ENCODE data around the gene KRT40.
"Not testable (repeated sequence)": the region's sequence is repeated elsewhere in the genome, so short reads cannot be mapped to it uniquely, and the experiment has no call there.

KRT40 gene

DNA sequence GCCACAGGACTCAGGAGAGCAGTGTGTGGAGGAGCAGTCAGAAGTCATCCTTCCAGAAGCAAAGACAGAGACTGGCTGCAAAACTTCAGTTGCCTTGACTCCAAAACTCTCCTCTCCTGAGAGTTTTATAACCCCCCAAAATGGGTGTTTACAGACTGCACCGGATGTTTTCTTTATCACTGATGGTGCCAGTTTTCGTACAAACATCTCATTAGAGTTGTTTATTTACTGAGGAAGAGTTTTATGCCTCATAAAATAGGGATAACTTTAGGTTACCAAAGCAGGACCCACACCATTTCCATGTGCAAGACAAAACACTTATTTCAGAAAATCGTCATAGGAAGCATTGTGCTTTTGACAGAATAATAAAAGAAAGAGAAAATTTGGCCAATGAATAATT, at the start of gene KRT40:
Gene KRT40, minus strand, starts transcription at position 101 of the 400 bp plus-strand sequence. Its CDS starts 53 bp downstream, at position 48.
- DNase-seq: no peak

DNA sequence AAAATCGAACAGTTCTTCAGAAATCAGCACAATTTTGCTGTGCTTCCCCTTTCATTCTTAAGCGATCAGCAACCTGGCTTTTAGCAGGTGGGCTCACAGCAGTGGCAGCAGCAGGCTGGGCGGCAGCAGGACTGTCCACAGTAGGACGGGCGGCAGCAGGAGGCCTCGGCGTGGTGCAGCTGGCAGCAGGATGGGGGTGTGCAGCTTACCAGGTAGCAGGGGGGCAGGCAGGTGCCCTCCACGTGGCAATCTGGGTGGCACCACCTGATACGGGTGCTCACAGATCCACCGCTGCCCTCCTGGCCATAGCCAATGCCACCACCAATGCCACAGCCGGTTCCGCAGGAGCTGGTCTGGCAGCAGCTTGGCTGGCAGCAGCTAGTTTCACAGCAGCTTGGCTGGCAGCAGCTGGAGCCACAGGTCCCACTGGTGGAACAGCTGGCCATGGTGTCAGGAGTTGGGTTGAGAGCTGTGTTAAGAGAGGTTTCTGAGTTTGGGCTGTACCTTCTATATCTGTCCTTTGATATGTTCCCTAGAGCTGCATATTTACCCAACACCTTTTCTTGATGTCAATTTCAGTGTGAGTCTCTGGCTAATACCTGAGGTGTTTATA, 45.6 kb upstream of the KRT40 start, which contains the start of gene KRTAP1-4:
Gene KRTAP1-4, minus strand, starts transcription at position 563 of the 613 bp plus-strand sequence. Its CDS starts 117 bp downstream, at position 446.
- no peak for DNase-seq

DNA sequence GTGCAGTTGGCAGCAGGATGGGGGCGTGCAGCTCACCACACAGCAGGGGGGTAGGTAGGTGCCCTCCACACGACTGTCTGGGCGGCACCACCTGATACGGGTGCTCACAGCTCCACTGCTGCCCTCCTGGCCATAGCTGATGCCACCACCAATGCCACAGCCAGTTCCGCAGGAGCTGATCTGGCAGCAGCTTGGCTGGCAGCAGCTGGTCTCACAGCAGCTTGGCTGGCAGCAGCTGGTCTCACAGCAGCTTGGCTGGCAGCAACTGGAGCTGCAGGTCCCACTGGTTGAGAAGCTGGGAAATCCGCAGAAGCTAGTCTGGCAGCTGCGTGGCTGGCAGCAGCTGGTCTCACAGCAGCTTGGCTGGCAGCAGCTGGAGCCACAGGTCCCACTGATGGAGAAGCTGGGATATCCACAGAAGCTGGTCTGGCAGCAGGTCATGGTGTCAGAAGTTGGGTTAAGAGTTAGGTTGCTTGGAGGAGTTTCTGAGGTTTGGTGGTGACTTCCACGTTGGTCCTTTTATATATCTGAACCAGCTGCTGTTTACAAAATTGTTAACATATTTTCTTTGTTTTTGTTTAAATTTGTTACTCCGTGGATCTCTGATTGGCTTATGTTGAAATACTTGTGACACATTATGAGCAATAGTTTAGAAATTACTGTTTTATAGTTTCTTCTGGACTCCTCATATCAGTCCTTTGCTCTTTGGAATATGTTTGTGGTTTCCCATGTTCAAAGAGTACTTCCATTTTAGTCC, 42.8 kb upstream of the KRT40 start, which contains the start of gene KRTAP1-5:
Gene KRTAP1-5, minus strand, starts transcription at position 494 of the 757 bp plus-strand sequence. Its CDS starts 53 bp downstream, at position 441.
- no peak for DNase-seq

DNA sequence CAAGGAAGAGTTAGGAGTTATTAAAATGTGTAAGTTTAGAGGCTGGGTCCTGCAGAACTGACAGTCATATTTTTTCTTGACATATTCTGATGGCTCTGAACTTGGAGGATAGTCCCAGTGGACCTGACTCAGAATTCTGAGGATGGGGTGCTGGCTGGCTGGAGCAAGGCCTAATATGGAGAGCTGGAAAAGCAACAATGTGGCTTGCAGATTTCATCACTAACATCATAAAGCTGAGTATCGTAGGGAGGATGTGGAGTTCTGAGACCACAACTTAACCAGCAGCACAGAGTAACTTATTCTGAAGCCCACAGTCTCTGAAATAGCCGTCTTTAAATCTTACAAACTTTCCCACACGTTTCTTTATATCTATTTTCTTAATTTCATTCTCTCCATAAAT, 40.6 kb upstream of the KRT40 start:
- no peak for DNase-seq

DNA sequence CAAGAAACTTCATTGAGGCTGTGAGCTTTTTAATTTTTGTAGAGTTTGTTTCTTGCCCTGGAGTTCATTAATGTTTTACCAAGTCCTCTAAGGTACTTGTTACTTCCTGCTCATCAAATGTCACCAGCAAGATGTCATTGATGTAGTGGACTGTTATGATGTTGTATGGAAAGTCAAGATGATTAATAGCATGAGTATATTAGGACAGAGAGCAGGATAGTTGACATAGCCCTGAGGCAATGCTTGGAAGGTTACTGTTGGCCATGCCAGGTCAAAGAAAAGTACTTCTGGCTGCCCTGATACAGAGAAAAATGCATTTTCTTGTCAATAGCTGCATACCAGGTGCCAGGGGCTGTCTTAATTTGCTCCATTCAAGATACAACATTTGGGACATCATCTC, 36.2 kb upstream of the KRT40 start:
- DNase-seq: no peak

DNA sequence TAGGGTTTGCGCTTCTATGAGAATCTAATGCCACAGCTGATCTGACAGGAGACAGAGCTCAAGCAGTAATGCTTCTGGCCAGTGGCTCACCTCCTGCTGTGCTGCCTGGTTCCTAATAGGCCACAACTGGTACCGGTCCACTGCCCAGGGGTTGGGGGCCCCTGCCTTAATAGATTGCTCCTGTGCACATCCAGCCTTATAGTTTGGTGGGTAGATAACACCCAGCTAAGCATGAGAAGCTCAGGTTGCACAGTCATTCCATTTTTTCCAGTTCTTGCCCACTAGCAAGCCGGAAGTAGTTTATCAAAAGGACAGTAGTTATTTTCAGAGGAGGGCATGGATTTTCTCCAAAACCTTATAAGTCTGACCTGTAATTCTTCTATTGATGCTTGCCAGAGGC, 35.3 kb upstream of the KRT40 start:
- no peak for DNase-seq

DNA sequence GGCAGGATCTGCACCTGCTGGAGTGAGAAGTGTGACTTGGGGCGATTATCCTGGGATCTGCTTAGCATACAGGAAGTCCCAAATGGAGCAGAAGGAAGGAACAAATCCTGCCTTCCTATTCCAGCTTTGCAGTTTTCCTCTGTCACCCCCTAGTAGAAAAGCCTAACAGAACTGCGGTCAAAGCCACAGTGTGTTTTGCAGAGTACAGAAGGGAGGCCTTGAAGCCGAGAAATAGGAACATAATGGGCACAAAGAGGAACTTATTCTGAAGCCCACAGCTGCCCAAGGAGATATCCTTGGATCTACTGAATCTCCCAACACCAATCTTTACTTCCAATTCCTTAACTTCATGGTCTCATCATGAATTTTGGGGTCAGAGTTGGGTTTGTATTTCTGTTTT, 34.4 kb upstream of the KRT40 start:
- DNase-seq: no peak

DNA sequence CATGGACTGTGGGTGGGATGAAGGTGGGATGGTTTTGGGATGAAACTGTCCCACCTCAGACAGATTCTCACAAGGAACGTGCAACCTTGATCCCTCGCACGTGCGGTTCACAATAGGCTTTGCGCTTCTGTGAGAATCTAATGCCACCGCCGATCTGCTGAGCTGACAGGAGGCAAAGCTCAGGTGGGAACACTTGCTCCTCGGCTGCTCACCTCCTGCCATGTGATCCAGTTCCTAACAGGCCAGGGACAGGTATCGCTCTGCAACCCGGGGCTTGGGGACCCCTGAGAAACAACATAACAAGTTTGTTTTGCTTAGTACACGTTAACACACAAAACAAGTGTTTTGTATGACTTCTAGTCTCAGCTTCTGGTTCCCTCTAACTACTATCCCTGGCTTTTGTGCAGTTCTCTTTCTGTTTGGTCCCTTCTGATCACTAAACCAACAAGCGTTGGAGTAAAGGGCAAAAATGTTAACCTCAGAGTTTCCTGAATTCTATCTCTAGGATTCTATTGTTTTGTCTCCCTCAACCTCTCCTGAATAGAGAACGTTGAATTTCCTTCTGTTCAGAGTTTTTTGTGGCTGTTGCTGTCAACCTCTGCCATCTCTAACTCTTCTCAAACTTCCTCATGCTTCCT, 32.6 kb upstream of the KRT40 start:
- DNase-seq: no peak

DNA sequence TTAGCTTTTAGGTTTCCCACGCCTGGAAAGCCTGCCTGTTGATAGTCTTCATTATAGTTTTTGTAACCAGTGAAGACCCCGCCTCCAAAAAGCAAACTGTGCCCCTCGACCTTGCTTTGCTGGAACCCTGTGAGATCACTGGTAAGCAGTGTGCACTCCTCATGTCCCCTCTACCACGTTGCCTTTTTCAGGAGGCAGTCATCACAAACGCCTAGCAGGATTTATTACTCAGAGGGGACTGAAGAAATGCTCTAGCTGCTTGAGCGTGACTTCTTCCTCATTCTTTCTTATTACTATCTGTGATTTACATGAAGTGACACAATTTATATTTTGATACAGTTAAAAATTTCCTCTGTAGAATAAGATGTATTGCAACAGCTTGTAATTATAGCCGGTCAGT, 31.3 kb upstream of the KRT40 start:
- DNase-seq: no peak

DNA sequence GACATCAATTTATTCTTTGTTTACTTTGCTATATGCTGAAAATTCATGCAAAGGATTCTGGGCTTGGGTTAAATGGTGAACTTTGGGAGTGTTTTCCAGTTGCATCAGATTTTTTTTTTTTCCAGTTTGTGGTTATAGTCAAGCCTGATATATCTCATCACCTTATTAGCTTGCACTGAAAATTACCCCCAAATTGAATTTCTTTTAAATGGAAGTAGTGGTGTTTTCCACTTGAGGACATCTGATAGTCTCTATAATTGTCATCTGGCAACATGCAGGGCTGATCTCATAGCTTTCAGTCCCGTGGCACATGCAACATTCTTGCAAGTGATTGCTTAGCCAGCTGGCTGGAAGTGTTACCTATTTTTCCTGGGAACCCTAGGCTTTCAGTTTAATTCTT, 29.5 kb upstream of the KRT40 start:
- DNase-seq: no peak

DNA sequence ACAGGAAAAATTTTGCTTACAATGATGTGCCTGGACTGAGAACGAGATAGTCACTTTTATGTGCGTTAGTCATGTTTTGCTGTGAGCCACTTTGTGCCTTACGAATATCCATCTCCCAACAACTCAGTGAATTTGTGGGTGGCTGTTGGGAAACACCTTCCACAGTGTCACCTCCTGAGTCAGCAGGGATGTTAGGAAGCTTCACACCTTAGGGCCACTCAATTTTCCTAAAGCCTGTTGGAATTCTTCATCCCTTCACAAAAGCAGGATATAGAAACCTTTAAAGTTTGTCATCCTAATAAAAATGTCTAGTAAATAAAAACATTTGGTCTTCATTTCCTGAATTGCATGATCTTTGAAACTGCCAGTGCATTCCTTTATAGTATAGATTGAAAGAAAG, 29.1 kb upstream of the KRT40 start:
- no peak for DNase-seq

DNA sequence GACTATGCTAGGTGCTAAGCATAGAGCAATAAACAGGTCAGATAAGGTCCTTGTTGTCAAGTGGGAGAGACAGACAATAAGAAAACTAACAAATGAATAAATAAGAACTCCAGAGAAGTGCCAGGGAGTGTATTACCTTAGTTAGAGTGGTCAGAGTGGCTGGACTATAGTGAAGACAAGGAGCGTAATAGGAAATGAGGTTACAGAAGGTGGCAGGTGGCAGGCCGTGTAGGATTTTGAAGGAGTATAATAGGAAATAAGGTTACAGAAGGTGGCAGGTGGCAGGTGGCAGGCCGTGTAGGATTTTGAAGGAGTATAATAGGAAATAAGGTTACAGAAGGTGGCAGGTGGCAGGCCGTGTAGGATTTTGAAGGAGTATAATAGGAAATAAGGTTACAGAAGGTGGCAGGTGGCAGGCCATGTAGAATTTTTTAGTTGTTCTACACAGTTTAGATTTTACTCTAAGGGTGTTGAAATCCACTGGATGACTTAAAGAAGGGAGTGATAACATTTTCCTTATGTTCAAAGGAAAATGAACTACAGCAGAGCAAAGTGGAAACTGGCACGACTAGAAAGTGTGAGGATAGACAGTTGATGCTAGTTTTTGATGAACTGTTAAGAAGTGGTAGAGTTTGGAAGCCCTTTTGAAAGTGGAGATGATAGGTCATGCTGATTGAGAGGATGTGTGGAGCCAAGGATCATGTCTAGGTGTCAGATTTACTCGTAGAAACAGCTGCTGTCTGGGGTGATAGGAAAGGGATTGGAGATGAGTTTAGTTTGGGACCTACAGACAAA, 28.4 kb upstream of the KRT40 start:
- DNase-seq: no peak

DNA sequence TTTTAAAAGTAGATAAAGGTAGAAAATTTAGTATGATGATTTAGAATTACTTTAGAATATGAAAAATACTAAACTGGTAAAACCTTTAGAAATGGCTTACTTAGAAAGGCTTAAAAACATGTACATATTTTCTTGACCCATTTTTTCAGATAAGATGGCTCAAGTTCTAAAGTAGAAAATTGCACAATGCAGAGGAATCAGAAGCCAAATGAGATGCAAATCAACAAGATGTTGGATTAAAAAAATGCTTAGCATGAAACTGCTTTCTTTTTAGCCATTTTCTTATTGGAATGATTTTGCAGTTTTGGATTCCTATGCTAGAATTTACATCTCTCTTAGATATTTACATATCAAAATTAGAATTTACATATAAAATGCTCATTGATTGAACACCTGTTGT, 26.3 kb upstream of the KRT40 start:
- DNase-seq: no peak

DNA sequence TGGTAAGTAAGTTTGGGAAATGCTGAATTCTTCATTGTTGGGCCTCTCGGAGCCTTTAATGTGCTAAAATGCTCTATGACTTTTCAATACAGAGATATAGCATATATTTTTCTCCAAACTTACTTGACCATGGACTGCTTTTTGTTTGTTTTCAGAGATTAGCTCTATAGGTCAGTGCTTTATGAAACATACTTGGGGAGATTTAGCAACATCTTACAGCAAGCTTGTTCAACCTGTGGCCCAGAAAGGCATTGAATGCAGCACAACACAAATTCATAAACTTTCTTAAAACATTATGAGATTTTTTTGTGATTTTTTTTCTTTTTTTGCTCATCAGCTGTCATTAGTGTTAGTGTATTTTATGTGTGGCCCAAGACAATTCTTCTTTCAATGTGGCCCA, 25.8 kb upstream of the KRT40 start:
- no peak for DNase-seq

DNA sequence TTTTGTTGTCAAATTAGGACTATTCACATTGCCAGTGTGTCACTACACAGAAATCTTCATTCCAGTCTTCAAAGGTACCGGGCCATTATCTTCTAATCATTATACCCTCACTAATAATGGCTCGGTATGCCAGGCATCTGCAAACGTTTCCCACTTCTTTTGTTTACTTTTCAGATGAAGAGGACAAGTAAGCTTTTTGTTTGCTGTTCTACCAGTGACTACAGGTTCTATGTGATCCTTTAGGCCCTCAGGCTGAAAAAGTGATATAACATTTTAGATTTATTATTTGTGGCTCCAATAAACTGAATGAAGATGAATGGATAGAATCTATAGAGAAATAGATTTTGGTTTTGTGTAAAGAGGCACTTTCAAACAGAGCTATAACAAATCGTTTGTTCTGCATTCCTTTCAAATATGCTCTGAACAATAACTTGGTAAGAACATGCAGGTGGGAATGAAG, 25.2 kb upstream of the KRT40 start:
- DNase-seq: no peak

DNA sequence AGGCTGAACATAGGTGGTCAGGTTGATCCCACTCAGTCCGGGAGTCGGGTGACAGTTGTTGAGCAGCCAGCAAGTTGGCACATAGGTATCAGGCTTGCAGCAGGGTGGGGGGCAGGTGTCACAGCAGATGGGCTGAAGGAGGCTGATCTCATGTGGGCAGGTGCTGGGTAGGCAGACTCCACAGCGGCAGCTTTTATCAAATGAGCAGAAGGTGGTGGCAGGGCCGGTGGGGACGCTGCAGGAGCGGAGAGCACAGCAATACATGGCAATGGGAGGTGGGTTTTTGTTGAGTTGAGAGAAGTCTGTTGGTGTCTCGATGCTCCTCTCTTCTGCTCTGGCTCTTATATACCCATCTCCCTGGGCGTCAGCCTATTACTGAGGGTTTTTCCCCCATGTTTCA, 24.7 kb upstream of the KRT40 start, which contains the start of gene KRTAP3-1:
Gene KRTAP3-1, minus strand, starts transcription at position 318 of the 400 bp plus-strand sequence. Its CDS starts 54 bp downstream, at position 264.
- DNase-seq: no peak

DNA sequence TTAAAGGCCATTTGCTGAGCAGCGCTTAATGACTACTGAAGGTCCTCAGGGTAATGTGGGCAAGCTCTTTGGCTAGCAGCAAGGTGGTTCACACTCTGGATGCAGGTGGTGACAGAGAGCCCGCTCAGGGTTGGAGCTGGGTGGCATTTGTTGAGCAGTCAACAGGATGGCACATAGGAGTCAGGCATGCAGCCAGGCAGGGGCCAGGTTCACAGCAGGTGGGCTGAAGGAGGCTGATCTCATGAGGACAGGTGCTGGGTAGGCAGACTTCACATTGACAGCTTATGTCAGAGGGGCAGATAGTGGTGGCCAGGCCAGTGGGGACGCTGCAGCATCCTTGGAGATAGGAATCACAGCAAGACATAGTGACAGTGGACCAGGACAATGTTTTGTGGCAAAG, 20.3 kb upstream of the KRT40 start:
- no peak for DNase-seq

DNA sequence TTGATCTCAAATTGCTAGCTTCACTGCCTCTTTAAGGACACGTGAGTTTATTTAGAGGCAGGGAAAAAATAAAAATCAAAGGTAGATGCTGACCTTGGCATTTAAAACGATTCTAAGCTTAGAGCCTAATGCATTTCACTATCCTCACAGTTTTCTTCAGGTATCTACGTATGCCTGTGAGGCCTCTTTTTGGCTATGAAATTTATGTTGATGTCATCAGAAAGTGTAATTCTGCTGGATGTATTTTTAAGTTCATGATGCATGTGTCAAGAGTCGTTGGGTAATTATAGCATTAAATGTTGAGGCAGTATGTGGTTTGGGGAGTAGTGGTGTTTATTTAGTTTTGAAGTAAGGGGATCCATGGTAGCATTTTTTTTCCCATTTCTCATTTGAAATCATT, 19.8 kb upstream of the KRT40 start:
- DNase-seq: no peak

DNA sequence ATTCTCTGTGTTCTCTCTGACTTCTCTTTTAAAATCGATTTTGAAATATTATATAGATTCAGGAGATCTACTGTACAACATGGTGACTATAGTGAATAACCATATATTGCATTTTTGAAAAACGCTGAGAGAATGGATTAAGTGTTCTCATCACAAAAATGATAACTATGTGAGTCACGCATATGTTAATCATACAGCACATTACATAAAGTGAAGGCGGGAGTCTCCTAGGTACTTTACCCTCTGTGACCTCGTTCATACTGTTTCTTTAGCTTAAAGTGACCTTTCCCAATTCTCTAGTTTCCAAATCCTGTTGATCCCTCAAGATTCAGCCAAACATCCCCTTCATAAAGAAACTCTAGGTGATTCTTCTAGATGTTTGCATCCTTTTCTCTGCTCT, 18.7 kb upstream of the KRT40 start:
- DNase-seq: no peak

DNA sequence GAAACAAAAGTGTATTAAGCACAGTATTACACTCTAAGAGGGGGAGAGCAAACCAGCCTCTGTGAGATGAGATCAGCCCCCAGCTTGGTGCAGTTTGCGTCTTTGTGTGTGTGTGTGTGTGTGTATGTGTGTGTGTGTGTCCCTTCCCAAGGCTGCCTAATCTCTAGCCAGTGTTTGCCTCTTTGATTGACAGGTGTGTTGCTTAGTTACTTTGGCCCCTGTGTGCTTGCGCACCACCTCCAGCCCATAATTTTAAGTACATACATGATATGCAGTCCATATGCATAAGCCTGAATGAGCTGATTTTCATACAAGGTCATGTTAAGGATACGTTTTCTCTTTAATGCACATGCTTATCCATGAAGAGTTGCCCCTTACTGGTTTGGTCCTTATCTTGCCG, 17.7 kb upstream of the KRT40 start:
- DNase-seq: no peak

DNA sequence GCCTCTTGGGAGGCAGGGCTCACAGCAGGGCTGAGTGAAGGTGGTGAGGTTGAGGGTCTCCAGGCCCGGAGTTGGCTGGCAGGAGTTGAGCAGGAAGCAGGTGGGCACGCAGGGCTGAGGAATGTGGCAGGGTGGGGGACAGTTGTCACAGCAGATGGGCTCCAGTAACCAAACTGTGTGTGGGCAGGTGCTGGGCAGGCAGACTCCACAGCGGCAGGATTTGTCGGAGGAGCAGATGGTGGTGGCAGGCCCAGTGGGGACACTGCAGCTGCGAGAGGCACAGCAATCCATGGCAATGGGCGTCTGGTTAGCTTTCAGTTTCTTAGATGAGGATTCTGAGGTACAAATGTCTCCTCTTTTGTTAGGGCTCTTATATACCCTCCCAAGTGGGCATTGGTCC, 15.4 kb upstream of the KRT40 start, which contains the start of gene KRTAP3-2:
Gene KRTAP3-2, minus strand, starts transcription at position 344 of the 400 bp plus-strand sequence. Its CDS starts 53 bp downstream, at position 291.
- DNase-seq: not testable (repeated sequence)

DNA sequence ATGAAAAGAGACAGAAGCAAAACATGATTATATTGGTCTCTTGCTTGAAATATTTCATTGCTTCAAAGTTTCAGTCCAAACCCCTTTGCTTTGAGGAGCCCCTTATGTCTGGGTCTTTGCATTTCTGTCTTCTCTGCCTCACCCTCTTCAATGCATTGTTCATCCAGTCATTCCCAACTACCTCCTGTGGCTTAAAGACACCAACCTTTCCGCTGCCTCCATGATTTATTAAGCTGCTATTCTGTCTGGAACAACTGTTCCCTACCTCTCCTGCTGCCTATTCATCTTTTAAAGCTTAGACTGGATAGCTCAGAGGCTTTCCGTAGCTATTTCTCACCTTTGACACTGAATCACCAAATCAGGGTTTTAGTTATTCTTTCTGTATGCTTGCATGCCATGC, 13.2 kb upstream of the KRT40 start:
- no peak for DNase-seq

DNA sequence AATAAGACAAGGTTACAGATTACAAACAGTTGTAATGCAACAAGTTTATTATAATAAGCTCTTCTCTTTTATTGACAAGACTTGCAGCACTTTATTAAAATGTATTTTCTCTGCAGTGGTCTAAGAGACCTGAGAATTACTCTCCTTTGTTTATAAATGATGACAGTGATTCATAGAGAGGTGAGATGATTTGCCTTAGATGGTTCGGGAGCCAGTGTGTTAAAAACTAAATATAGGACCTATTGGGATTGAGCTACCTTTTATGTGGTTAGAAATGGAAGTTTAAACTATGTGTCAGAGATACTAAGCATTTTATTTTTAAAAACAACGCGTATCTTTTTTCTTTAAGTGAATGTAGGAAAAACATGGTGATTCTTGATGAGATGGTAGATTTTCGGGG, 12.7 kb upstream of the KRT40 start:
- no peak for DNase-seq

All from NCI-H1092 treated with DMSO at 0.1 percent for 48 hours (cell line).